GM12892 (cell line): ENCODE results near the gene CCDC154.

Experiments used
- POLR2A ChIP-seq: IDR thresholded peaks from 2 replicates; pipeline ENCODE4 v1.6.1; 2011; ENCODE audit warnings: low read depth, low read length, control low read depth
- POLR2AphosphoS5 ChIP-seq: IDR thresholded peaks from 2 replicates; pipeline ENCODE4 v1.6.1; 2011; ENCODE audit warnings: low read depth, low read length, control low read depth

DNA sequence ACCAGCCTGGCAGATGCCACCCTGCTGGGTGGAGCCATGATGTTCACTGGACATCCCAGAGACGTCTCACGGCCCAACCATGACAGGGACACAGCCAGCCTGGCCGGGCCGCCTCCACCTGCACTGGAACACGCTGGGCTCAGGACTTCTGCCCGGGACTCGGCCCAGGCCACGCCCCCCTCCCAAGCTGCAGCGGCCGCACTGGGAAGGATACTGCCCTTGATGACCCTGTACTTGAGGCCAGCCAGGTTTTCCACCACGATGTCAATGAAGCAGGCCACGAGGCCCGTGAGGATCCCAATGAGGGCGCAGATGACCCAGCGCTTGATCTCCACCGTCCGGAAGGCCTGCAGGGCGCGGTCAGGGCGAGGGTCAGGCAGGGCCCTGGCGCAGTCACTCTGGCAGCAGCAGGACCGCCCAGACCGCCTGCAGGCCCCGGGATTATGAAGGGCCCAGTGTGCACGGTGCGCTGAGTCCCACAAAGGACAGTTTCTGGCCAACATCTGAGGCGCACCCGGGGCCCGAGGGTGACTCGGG is 16.3 kb upstream of the CCDC154 start:
- TF ChIP-seq POLR2AphosphoS5 (no peak), POLR2A (no peak)
